Activated CD8-positive, alpha-beta memory T cell treated with anti-CD3 and anti-CD28 coated beads, Interleukin-2, amount 50 U/mL, for 4 hours (primary cell): ENCODE measurements around the gene BLM.
"Not testable (repeated sequence)": the region's sequence is repeated elsewhere in the genome, so short reads cannot be mapped to it uniquely, and the experiment has no call there.

Experiments used
- DNase-seq: peaks from one replicate; pipeline ENCODE4 v3.0.0-alpha.2; 2020

BLM gene

GRCh38 chr15:90716976-90717821, at the start of gene BLM:
Gene BLM (plus strand): TSS chr15:90717346. CDS start chr15:90747393, 30,047 bp downstream.
- DNase-seq, result peak; percentile 92

- DNase-seq, result not testable (repeated sequence)
Measured at GRCh38 chr15:90667755-90668345, 49.3 kb upstream of the BLM start.

- not testable (repeated sequence) for DNase-seq
Measured at GRCh38 chr15:90670631-90671030, 46.5 kb upstream of the BLM start.

DNA sequence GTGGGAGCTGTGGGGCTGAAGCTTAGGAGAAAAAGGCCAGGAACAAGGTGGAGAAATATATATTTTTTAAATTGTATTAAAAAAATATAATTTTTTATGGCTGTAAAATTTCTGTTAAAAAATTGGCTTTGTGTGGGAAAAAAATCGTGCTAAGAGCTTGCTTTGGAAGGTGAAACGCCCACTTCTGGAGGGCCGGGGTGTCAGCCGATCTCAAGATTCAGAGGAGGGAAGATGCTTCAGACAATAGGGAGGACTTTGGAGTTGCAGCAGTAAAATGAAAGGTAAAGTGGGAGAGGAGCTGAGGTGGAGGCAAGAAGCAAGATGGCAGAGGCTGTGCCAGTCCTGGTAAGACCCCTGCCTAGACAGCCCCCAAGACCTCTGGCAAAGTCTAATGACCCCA, 45.9 kb upstream of the BLM start:
- no peak for DNase-seq

- DNase-seq, result not testable (repeated sequence)
Measured at GRCh38 chr15:90673357-90673756, 43.8 kb upstream of the BLM start.

DNA sequence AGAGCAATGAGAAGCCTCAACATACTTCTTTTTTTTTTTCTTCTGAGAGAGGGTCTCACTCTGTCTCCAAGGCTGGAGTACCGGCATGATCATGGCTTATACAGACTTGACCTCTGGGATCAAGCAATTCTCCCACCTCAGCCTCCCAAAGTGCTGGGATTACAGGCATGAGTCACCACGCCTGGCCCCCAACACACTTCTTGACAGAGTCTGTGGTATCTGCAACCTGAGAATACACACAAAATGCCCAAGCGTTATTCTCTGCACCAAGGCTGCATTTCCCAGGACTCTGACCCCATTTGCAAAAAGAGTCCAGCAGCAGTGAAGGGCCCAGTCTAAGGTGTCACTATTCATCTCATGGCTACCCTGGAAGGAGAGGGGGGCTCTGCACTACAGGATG, 42.7 kb upstream of the BLM start:
- no peak for DNase-seq

GRCh38 chr15:90675464-90675863, 41.7 kb upstream of the BLM start:
- DNase-seq, result no peak

DNA sequence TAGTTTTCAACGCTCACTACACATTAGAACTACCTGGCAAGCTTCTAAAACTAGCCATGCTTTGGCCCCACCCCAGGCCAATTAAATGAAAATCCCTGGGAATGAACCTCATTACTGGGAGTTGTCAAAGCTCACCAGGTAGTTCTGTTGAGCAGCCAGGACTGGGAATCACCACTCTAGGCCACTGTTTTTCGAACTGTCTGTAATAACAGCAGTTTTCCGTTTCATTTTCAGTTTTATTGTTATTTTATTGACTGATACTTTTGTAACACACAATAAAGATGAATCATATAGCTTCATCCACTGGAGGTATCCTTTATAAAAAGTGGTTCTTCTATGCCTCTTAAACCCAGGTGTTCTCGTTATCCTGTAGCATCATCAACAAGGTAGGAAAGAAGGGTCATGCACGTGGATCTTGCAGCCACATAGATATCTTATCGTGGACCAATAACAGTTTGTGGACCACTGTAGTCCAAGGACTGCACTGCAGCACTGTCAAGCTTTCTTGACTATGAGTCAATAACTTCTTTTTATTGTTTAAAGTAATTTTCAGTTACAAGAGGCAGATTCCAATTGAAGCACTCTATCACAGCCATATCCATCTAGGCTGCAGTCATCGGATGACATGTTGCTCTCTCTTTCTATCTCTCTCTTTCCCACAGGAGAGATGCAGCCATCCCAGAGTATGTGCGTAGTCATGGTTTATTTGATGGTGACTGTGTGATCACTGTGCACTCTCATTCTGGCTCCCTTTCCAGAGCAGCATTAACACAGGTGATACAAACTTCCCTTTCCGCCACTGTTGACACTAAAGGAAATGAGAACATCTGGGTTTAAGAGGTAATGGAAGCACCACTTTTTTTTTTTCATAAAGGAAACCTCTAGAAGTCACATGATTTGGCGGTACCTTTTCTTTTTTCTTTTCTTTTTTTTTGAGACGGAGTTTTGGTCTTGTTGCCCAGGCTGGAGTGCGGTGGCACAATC, 39.0 kb upstream of the BLM start:
- DNase-seq, result no peak

GRCh38 chr15:90679959-90680358, 37.2 kb upstream of the BLM start:
- DNase-seq, result no peak

GRCh38 chr15:90680371-90680935, 36.7 kb upstream of the BLM start:
- DNase-seq, result no peak

DNA sequence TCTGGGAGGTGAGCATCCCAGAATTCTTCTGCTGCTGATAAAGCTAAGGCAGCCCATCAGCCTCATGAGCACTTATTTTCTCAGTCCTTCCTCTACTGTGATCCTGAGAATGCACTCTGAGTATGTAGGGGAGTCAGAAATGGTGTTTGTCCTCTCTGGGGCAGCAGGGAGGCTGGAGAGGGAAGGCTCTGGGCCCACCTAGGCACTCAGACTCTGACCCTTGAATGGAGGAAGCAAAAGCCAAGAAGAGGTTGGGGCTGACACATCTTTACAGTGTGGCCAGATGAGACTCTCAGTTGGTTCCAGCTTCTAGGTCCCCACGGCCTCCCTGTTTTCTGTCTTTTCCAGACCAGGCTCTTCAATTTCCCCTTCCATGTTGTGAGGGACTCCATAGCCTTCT, 36.1 kb upstream of the BLM start:
- DNase-seq, result no peak

GRCh38 chr15:90681480-90681879, 35.7 kb upstream of the BLM start:
- DNase-seq, result no peak

DNA sequence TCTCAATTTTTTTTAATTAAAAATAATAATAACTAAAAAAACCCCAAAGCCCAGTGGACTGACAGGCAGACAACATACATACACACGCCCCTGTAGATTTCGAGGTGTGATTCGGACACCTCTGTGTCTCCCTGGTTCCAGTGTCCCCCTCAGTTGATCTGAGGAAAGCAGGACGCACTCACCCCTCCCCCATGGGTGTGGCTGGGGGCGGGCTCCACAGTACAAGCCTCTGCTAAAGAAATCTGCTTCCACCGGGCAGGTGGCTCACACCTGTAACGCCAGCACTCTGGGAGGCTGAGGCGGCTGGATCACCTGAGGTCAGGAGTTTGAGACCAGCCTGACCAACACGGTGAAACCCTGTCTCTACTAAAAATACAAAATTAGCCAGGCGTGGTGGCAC, 33.8 kb upstream of the BLM start:
- DNase-seq, result no peak

DNA sequence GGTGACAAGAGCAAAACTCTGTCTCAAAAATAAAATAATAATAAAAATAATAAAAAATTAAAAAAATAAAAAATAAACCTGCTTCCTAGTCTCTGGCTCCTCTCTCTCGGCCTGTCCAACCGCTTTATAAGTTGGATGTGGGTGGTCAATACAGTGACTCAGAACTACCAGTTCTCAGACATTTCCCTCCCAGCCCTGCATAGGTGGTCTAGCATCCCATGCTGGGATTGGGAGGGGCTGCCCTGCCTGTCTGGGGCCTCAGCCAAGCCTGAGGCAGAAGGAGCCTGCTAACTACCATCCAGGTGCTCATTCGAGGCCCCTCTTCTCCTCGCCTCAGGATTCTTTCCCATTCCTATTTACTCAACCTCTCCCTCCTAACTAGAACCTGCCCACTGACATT, 33.3 kb upstream of the BLM start:
- no peak for DNase-seq

- DNase-seq, result no peak
Measured at GRCh38 chr15:90684281-90684680, 32.9 kb upstream of the BLM start.

DNA sequence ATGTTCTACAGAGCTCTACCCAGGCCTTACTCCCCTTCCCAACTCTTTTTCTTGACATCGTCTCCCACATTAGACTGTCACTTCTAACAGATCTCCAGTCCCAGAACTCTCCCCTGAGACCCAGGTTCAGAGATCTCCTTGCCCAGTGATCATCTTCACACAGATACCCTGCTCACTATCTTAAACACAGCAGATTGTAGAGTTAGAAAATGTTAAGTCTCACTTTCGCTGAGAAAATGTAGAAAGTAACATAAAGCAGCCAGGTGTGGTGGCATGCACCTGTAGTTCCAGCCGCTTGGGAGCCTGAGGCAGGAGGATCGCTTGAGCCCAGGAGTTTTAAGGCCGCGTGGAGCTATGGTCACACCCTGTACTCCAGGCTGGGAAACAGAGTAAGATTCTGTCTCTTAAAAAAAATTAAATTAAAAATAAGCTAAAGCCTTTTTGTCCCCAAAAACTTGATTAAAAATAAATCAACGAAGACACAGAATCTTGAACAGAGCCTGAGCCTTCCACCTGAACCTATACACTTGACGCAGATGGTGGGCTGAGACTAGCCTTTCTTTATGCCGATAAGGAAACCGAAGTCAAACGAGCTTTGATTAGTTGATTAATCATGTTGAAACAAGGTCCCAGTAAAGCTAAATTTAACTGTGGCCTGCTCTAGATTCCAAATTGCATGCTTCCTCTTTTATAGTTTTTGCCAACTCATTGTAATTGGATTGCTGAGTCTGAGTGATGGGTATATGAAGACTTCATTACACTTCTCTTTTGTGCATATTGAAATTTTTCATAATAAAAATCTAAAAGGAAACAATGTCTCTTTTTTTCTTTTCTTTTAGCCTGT, 31.3 kb upstream of the BLM start:
- DNase-seq, result no peak

- DNase-seq, result no peak
Measured at GRCh38 chr15:90686435-90687218, 30.5 kb upstream of the BLM start.

DNA sequence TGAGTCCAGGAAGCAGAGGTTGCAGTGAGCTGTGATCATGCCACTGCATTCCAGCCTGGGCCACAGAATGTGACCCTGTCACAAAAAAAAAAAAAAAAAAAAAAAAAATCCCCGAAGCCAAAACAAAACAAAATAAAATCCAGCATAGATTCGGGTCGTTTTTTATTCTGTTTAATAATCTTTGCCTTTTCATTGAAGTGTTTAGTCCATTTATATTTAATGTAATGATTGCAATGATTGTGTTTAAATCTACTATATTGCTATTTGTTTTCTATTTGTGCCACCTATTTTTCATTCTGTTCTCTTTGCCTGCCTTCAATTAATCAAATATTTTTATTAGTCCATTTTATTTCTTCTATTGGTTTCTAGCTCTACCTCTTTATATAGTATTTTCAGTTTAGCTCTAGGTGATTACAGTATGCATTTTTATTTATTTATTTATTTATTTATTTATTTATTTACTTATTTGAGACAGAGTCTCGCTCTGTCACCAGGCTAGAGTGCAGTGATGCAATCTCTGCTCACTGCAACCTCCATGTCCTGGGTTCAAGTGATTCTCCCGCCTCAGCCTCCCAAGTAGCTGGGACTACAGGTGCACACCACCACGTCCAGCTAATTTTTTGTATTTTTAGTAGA, 27.7 kb upstream of the BLM start:
- DNase-seq, result not testable (repeated sequence)

DNA sequence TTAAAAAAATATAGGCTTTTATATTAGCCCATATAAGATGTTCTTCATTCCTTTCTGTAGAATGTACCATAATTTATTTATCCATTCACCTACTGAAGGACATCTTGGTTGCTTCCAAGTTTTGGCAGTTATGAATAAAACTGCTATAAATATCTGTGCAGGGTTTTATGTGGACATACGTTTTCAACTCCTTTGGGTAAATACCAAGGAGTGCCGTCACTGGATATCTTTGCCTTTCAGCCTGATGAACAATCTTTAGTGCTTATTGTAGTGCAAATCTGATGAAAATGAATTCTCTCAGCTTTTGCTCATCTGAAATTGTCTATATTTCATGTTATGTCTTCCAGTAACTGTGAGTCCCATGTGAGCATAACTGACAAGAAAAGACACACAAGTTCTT, 26.6 kb upstream of the BLM start:
- DNase-seq, result no peak

DNA sequence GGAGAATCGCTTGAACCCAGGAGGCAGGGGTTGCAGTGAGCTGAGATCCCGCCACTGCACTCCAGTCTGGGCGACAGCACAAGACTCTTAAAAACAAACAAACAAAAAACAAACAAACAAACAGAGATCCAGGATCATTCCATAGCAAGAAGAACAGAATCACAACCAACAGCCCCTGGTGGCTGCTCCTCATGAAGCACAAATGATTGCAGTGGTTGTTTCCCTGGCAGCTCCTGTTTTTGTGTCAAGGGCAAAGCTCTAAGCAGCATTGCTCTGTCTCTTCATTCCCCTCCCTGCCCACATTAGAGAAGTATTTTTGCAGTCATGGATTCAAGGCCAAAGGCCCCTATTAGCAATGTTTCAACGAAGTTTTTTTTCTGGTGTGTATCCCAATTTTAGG, 25.8 kb upstream of the BLM start:
- DNase-seq, result no peak
